Measurements from ENCODE around the gene KICS2. TPM values are rescaled to one million over a fixed set of nuclear protein-coding genes. Genes with fewer than 3 reads are reported as not detected.

KICS2 gene
- total and polyA plus RNA-seq, 9 of the 15 experiments (the other 6 are each of a cell fraction or from before 2014, with no cell fraction given), result 2.3 to 6.4 (median 5.5) TPM

DNA sequence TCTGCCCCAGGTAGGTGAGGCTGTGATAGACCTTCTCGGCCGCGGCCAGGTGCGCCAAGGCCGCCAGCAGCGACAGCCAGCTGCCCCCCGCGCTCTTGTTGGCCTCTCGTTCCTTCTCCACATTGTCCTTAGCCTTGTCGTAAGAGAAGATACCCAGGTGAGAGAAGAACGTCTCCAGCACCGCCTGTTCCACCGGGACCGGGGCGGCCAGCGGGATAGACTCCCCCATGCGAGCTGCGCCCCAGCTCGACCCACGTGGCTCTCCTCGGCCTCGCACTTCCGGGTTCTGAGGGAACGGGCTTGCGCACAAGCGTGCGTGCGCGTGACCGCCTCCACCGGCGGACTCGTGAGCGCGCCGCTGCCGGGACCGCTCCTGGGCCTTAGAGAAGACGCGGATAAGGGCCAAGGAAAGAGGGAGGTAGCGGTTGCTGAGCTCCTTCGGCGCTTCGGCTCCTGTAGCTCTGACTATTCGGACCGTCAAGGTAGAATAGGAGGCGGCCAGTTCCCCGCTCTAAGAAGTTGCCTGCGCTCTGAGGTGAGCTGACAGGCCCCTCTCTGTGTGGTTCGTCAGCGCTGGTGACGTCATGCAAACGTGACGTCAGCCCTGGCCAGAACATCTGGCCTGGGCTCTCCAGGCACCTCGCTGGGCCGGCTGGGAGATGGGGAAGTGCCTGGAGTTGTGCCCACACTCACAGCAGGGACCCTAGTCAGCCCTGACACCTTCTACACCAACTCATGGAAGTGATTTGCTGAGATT lies at the start of gene KICS2 (continued):
- TF ChIP-seq NFATC3 (IDR thresholded peaks at IDR 0.05) (no peak), RUNX1 (IDR thresholded peaks at IDR 0.05; ENCODE audit: low read depth) (no peak), TCFL5 (CRISPR knock-in tag; conservative IDR thresholded peaks at IDR 0.05) (no peak), SMARCB1 (IDR thresholded peaks at IDR 0.05; ENCODE audit: insufficient read length, low read depth) (no peak), NFXL1 (CRISPR knock-in tag; IDR thresholded peaks at IDR 0.05) (no peak), ZNF3 (CRISPR knock-in tag; IDR thresholded peaks at IDR 0.05) (no peak), PHB2 (IDR thresholded peaks at IDR 0.05; ENCODE audit: low read depth) (0 out of 2 replicates have a peak, but pooled peaks have one; percentile 23), FOS (IDR thresholded peaks at IDR 0.05; ENCODE audit: extremely low read depth, insufficient read length) (no peak), ARID2 (IDR thresholded peaks at IDR 0.05) (no peak), ETV6 (IDR thresholded peaks at IDR 0.05; ENCODE audit: borderline replicate concordance in 1 of 2, low read depth in 2 of 2, low read length in 1 of 2) (no peak), ETV6 (CRISPR knock-in tag; IDR thresholded peaks at IDR 0.05; ENCODE audit: borderline replicate concordance) (peak; percentile 72; the same call in 1 of the 2 replicates), SRF (CRISPR knock-in tag; IDR thresholded peaks at IDR 0.05) (no peak), MBD2 (IDR thresholded peaks at IDR 0.05; ENCODE audit: borderline replicate concordance, low read depth) (peak; percentile 45; the same call in 1 of the 2 replicates), HDAC8 (tag; IDR thresholded peaks at IDR 0.05) (no peak), POLR2B (IDR thresholded peaks at IDR 0.05; ENCODE audit: low read depth, partially characterized antibody) (peak; percentile 72), PHF8 (IDR thresholded peaks at IDR 0.05; ENCODE audit: borderline replicate concordance, low read length) (peak; percentile 90), CHD1 (IDR thresholded peaks at IDR 0.05; ENCODE audit: low read length) (no peak), NONO (IDR thresholded peaks at IDR 0.05; ENCODE audit: low read depth in 2 of 2, low read length in 1 of 2) (no peak), TRIM24 (IDR thresholded peaks at IDR 0.05) (no peak), CBFA2T2 (conservative IDR thresholded peaks at IDR 0.05) (no peak)
- TF ChIP-seq, protein P1, sequence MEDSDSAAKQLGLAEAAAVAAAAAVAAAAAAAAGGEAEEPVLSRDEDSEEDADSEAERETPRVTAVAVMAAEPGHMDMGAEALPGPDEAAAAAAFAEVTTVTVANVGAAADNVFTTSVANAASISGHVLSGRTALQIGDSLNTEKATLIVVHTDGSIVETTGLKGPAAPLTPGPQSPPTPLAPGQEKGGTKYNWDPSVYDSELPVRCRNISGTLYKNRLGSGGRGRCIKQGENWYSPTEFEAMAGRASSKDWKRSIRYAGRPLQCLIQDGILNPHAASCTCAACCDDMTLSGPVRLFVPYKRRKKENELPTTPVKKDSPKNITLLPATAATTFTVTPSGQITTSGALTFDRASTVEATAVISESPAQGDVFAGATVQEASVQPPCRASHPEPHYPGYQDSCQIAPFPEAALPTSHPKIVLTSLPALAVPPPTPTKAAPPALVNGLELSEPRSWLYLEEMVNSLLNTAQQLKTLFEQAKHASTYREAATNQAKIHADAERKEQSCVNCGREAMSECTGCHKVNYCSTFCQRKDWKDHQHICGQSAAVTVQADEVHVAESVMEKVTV (CRISPR knock-in tag; IDR thresholded peaks at IDR 0.05), result no peak
- TF ChIP-seq, protein P2, sequence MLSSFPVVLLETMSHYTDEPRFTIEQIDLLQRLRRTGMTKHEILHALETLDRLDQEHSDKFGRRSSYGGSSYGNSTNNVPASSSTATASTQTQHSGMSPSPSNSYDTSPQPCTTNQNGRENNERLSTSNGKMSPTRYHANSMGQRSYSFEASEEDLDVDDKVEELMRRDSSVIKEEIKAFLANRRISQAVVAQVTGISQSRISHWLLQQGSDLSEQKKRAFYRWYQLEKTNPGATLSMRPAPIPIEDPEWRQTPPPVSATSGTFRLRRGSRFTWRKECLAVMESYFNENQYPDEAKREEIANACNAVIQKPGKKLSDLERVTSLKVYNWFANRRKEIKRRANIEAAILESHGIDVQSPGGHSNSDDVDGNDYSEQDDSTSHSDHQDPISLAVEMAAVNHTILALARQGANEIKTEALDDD (IDR thresholded peaks at IDR 0.05), result no peak; the same call in 1 of the 2 replicates
- TF ChIP-seq, protein P3, sequence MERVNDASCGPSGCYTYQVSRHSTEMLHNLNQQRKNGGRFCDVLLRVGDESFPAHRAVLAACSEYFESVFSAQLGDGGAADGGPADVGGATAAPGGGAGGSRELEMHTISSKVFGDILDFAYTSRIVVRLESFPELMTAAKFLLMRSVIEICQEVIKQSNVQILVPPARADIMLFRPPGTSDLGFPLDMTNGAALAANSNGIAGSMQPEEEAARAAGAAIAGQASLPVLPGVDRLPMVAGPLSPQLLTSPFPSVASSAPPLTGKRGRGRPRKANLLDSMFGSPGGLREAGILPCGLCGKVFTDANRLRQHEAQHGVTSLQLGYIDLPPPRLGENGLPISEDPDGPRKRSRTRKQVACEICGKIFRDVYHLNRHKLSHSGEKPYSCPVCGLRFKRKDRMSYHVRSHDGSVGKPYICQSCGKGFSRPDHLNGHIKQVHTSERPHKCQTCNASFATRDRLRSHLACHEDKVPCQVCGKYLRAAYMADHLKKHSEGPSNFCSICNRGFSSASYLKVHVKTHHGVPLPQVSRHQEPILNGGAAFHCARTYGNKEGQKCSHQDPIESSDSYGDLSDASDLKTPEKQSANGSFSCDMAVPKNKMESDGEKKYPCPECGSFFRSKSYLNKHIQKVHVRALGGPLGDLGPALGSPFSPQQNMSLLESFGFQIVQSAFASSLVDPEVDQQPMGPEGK (CRISPR knock-in tag; IDR thresholded peaks at IDR 0.05; ENCODE audit: borderline replicate concordance), result no peak
- TF ChIP-seq, protein P4, sequence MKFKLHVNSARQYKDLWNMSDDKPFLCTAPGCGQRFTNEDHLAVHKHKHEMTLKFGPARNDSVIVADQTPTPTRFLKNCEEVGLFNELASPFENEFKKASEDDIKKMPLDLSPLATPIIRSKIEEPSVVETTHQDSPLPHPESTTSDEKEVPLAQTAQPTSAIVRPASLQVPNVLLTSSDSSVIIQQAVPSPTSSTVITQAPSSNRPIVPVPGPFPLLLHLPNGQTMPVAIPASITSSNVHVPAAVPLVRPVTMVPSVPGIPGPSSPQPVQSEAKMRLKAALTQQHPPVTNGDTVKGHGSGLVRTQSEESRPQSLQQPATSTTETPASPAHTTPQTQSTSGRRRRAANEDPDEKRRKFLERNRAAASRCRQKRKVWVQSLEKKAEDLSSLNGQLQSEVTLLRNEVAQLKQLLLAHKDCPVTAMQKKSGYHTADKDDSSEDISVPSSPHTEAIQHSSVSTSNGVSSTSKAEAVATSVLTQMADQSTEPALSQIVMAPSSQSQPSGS (CRISPR knock-in tag; IDR thresholded peaks at IDR 0.05), result peak; percentile 92; the same call in 1 of the 2 replicates

All from K562 (cell line).